Endothelial cell of hepatic sinusoid (primary cell): Measurements from ENCODE around the gene HDAC4.

ENCODE experiments used
- in situ Hi-C: cut with HindIII; loops from 2 replicates; pipeline ENCODE4 v1.10.0; 2017; ENCODE audit warnings: low sequenced_read_pairs

The HDAC4 gene

DNA sequence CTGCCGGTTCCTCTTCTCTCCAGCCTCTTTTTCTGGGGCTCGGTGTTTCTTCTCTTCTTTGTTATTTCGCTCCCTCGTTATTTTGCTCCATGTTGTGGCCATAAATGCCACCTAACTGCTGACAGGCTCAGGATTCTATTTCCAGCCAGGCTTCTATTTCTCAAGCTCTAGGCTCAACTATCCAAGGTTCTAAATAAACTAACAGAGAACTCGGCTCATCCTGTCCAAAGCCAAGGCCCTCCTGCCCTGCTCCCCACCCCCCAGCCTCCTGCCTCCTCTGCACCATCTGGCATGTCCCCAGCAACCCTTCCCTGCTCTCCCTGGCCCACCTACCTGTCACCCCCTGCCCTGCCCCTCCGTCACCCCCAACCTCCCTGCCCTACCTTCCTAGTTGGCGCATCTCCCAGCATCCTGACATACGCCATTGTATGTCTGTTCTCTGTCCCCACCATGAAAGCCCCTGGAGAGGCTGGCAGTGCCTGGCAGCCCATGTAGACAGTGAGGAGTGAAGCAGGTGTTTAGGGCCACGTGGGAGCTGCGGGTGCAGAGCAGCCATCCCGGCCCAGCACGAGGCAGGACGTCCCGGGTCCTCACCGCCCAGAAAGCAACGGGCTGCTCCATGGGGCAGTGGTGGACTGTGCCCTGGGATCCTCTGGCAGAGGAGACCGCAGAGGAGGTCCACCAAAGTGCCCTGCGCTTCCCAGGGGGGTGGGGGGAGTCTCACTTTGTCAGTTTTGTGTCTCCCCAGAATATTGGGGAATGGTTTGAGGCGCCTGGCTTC lies 366.1 kb downstream of the HDAC4 start:
- in situ Hi-C loops = loop anchor here (10.0 kb wide), 1 partner anchor 60 kb away; no protein-coding TSS in a partner anchor

DNA sequence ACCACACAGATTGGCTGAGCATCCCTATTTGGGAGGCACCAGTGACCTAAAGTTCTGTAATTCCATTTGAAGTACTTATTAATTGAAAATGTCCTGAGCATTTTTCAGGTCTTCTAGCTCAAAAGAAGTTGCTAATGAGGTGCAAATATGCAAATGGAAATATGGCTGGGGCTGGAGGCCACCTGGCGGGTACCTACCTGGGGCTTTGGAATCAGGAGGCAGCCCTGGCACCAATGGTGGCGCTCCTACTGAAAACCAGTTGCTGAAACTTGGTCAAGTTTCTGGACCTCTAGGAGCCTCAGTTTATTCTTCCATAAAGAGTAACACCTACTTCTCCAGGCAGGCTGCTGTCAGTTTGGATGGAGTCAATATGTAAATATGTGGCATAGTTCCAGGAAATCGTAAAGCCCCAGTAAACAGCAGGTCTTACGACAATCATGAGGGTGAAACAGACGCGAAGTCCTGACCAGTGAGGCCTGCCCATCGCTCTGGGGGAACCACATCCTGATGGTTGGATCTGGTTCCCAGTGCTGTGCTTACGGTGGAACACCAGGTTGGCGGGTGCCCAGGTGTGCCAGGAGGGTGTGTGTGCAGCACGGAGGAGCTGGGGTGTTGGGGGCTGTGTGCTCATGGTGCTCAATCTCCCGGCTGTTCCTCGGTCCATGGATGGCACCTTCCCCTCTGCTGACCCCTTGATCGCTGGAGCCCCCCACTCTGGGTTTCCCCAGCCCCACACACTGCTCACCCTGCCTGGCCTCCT lies 366.8 kb downstream of the HDAC4 start:
- in situ Hi-C loops = loop anchor here (10.0 kb wide), 1 partner anchor 61 kb away; no protein-coding TSS in a partner anchor

DNA sequence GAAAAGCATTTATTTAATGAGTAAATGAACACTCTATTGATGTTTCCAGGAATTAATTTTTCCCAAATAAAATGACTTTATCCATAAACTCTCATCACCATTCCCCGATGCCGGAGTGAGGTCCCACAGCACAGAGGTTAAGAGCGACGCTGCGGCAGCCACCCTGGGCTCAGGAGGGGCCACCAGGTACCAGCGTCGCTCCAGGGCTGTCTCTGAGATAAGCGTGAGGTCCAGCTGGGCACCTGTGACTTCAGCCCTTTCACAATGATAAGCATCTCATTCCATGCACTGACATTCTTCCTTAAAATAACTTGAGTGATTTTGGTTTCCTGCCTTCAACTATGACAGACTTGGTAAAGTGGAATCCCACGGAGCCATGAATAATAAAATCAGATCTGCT lies 370.9 kb downstream of the HDAC4 start:
- in situ Hi-C loops = loop anchor here (10.0 kb wide), 1 partner anchor 65 kb away; no protein-coding TSS in a partner anchor

GRCh38 chr2:239028253-239028619 lies 372.6 kb downstream of the HDAC4 start:
- in situ Hi-C loops = no loop called here

- in situ Hi-C loops = no loop called here
Measured at GRCh38 chr2:239027391-239028252, 373.2 kb downstream of the HDAC4 start.

DNA sequence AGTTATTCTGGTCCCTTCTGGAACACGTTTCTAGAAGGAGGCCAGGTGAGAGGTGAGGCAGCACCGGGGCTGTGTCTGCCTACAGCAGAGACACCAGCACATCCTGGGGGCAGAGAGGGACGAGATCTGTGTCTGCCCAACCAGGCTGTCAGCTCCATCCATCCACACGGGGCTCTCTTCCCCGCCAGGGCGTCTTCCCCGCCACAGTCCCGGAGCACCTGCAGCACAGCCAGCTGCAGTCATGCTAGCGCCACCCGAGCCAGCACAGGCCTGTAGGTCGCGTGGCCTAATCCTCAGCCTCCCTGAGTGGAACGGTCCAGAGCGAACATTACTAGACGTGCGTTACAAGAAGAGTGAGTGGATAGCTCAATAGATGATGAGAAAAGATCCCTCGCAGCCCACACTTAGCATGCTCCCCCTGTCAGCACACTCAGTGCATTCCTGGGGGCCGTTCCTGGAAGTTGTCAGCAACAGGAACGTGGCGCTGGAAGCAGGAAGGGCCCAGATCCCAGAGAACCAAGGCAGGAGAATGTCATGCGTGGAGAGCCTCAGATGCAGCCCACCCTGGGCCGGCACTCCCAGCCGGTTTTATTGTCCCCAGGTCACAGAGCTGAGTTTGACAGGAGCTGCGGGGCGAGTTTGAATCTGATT lies 374.0 kb downstream of the HDAC4 start:
- in situ Hi-C loops = no loop called here

- in situ Hi-C loops = no loop called here
Measured at GRCh38 chr2:239025951-239026461, 374.8 kb downstream of the HDAC4 start.

GRCh38 chr2:239025096-239025801 lies 375.6 kb downstream of the HDAC4 start:
- in situ Hi-C loops = no loop called here

DNA sequence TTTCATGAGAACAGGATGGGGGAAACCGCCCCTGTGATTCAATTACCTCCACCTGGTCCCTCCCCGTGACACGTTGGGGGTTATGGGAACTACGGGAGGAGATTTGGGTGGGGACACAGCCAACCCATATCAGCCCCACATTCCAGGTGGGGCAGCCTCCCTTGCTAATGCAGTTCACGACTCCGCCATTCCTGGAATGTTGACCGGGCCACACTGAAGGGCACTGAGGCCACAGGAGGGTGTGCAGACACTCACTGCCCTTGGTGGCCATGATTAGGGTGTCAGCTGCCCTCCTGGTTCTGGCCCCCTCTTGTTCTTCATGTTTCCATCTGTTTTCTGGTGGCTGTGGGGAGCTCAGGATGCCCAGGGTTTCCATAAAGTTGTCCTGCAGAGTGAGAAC lies 376.6 kb downstream of the HDAC4 start:
- in situ Hi-C loops = no loop called here

GRCh38 chr2:239022437-239023260 lies 378.2 kb downstream of the HDAC4 start:
- in situ Hi-C loops = no loop called here

- in situ Hi-C loops = no loop called here
Measured at GRCh38 chr2:239021651-239022436, 379.0 kb downstream of the HDAC4 start.

DNA sequence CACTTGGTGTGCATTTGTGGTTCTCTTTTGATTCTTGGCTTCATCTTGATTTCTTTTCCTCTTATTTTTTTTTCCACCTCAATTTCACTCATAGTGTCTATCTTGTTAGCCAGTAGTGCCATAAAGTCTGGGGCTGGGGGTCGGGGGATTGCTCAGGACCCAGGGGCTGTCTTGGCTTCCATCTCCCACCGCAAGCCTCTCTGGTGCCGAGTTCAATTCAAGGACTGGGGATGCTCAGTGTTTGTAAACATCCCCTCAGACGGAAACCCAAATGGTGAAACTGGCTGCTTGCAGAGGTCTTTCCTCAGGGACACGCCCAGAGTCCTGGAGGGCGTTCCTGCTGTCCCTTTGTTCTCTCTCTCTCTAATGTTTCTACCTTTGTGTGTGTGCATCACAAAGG lies 379.6 kb downstream of the HDAC4 start:
- in situ Hi-C loops = no loop called here

- in situ Hi-C loops = no loop called here
Measured at GRCh38 chr2:239020541-239021041, 380.2 kb downstream of the HDAC4 start.

GRCh38 chr2:239019183-239019581 lies 381.6 kb downstream of the HDAC4 start:
- in situ Hi-C loops = no loop called here

DNA sequence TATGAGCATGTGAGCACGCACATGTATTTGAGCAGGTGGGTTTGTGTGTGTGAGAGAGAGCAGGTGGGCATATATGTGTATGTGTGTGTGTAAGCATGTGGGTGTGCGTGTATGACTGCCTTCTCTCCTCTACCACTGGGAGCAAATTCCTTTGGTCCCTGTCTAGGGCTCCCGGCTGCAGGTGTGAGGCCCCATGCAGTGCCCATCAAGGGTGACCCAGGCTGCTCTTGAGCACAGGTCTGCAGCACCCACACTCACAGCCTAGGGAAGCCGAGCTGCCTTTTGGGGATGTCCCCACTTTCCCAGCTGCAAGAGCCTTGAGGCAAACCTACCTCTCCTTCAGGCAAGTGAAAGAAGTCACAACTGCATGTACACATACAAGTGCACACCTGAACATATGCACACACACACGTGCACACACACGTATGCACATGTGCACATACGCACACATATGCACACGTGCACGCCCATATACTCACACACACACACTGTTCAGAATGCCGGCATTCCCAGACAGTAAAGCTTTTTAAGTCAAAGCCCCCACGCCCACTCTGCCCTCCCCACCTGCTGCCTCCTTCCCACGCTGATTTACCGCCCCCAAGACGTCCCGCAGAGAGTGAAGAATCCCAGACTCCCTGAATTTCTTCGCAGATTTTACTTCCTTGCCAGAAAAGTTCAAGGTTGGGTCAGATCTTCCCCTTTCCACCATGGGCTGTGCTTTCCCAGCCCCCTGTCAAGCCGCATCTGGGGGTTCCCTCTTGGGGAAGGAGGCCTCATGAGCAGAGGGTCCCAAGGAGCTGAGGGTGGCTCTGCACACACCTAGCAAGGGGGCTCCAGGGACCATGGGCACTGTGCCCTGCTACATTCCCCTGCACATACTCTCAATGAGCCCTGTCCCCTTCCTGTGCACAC lies 382.3 kb downstream of the HDAC4 start:
- in situ Hi-C loops = no loop called here

DNA sequence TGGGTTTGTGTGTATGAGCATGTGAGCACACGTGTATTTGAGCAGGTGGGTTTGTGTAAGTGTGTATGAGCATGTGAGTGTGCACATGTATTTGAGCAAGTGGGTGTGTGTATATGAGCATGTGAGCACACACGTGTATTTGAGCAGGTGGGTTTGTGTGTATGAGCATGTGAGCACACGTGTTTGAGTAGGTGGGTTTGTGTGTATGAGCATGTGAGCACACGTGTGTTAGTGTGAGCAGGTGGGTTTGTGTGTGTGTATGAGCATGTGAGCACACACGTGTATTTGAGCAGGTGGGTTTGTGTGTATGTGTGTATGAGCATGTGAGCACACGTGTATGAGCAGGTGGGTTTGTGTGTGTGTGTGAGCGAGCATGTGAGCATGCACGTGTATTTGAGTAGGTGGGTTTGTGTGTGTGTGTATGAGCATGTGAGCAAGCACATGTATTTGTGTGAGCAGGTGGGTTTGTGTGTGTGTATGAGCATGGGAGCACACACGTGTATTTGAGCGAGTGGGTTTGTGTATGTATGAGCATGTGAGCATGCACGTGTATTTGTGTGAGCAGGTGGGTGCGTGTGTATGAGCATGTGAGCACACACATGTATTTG lies 383.2 kb downstream of the HDAC4 start:
- in situ Hi-C loops = no loop called here
